ENCODE data around the gene PIGT. TPM values are rescaled to one million over a fixed set of nuclear protein-coding genes. Genes with fewer than 3 reads are reported as not detected.

The PIGT gene
- total RNA-seq, 1 experiment from 2014 or later = 71.4 TPM

GRCh38 chr20:45440891-45441685 is 25.1 kb downstream of the PIGT start:
- no peak for ATAC-seq
- Histone ChIP-seq H4K20me1 (ENCODE audit: insufficient read depth) (no peaks in the 10 kb centered on the region), H3K4me3 (replicated peaks in 1 of 2; ENCODE audit: low read depth in 1 of 2, low read length in 2 of 2) (no peak overlapping the region), H3K79me2 (ENCODE audit: insufficient read depth, low read length) (no peaks in the 10 kb centered on the region), H3K27me3 (ENCODE audit: insufficient read depth, low read length) (no peaks in the 10 kb centered on the region), H3K4me2 (ENCODE audit: low read length) (no peak overlapping the region), H3K27ac (ENCODE audit: low read depth, low read length) (no peak overlapping the region), H3K9me2 (ENCODE audit: insufficient read depth) (no peaks in the 10 kb centered on the region), H3K9ac (ENCODE audit: low read length) (no peak overlapping the region), H3K9me3 (ENCODE audit: control insufficient read depth in 1 of 2, insufficient read depth in 1 of 2, low read depth in 1 of 2, low read length in 2 of 2) (no peaks in the 10 kb centered on the region), H3K36me3 (ENCODE audit: control insufficient read depth in 1 of 2, insufficient read depth in 2 of 2, low read length in 2 of 2) (no peaks in the 10 kb centered on the region), H2AFZ (ENCODE audit: low read depth, low read length, poor library complexity, severe bottlenecking) (no peak overlapping the region), H3K4me1 (ENCODE audit: control insufficient read depth in 1 of 2, insufficient read depth in 2 of 2, low read length in 2 of 2) (peaks cover 0 to 11% of the 10 kb centered on the region in 2 experiments; a peak in 2 of 4 replicates)
- POLR2A ChIA-PET = no interaction called here
- intact Hi-C loops (cut with micrococcal nuclease) = no loop called here
- DNase-seq (ENCODE audit: low read depth, low spot score) = no peak
- TF ChIP-seq RAD21 (IDR thresholded peaks at IDR 0.05; ENCODE audit: low read depth) (no peak), TCF7L2 (IDR thresholded peaks at IDR 0.05; ENCODE audit: borderline replicate concordance, extremely low read depth, insufficient read depth, insufficient read length) (no peak), EZH2 (IDR thresholded peaks at IDR 0.05) (no peak), CEBPB (IDR thresholded peaks at IDR 0.05; ENCODE audit: low read depth) (no peak), REST (IDR thresholded peaks at IDR 0.05; ENCODE audit: low read depth) (no peak), POLR2AphosphoS5 (IDR thresholded peaks at IDR 0.05; ENCODE audit: low read depth, low read length) (no peak), ATF3 (IDR thresholded peaks at IDR 0.05) (no peak), CBX3 (IDR thresholded peaks at IDR 0.05; ENCODE audit: low read depth) (no peak), SRF (IDR thresholded peaks at IDR 0.05; ENCODE audit: low read depth) (no peak), JUND (IDR thresholded peaks at IDR 0.05) (no peak), CTCF (IDR thresholded peaks at IDR 0.05 in 2 of 3, conservative IDR thresholded peaks at IDR 0.05 in 1 of 3; ENCODE audit: borderline replicate concordance in 1 of 3, insufficient read depth in 1 of 3, low read depth in 2 of 3, low read length in 2 of 3) (no peak)
- CTCF ChIA-PET = interaction anchor here (2.2 kb wide), 1 partner anchor 9 kb away, joined by 5 read pairs; no protein-coding TSS in a partner anchor
- RAD21 ChIA-PET (ENCODE audit: low non-redundant PET in 1 of 2, low total read pairs in 2 of 2, uncharacterized antibody in 2 of 2, unreplicated experiment in 2 of 2) = no interaction called here
- no TSS peak for BruUV-seq (replicated peaks)
